ENCODE data around the gene JPT1. TPM values are rescaled to one million over a fixed set of nuclear protein-coding genes. Genes with fewer than 3 reads are reported as not detected.

The JPT1 gene
- total RNA-seq, 4 donors from 2014 or later = 13.5 to 53.4 (median 32.4) TPM

- peak overlapping the region in 1 of 4 donors; percentile 25 for H3K27ac ChIP-seq
- H3K4me1 ChIP-seq = peaks cover 0 to 52% (median 34%) of the 10 kb centered on the region in 4 donors
- 66 to 82% methylated on average over 13 to 16 of the region's 16 CpGs for WGBS, 2 donors
- H3K36me3 ChIP-seq = peaks cover 0 to 18% (median 0%) of the 10 kb centered on the region in 3 donors
- no peak for DNase-seq (ENCODE audit: low spot score in 2 of 2)
- no peak overlapping the region for H3K4me3 ChIP-seq
- H3K27me3 ChIP-seq = no peaks in the 10 kb centered on the region
- H3K9me3 ChIP-seq = no peaks in the 10 kb centered on the region
- TF ChIP-seq POLR2A (IDR thresholded peaks at IDR 0.05) = no peak
- TF ChIP-seq CTCF (IDR thresholded peaks at IDR 0.05) = no peak
- TF ChIP-seq EP300 (IDR thresholded peaks at IDR 0.05) = no peak
Measured at GRCh38 chr17:75094871-75095399, 59.4 kb downstream of the JPT1 start.

- peaks cover 0 to 60% (median 43%) of the 10 kb centered on the region in 4 donors for H3K4me1 ChIP-seq
- 82% methylated on average over 10 to 15 of the region's 18 CpGs for WGBS, 2 donors
- TF ChIP-seq POLR2A (IDR thresholded peaks at IDR 0.05) = no peak
- TF ChIP-seq EP300 (IDR thresholded peaks at IDR 0.05) = no peak
- no peak for TF ChIP-seq CTCF (IDR thresholded peaks at IDR 0.05)
- no peak overlapping the region for H3K4me3 ChIP-seq
- DNase-seq (ENCODE audit: low spot score in 2 of 2) = no peak
- H3K9me3 ChIP-seq = no peaks in the 10 kb centered on the region
- H3K36me3 ChIP-seq = peaks cover 0 to 7% (median 0%) of the 10 kb centered on the region in 3 donors
- H3K27ac ChIP-seq = peak overlapping the region in 3 of 4 donors; percentile 68 to 81 (median 76)
- H3K27me3 ChIP-seq = no peaks in the 10 kb centered on the region
Measured at GRCh38 chr17:75093548-75094158, 60.7 kb downstream of the JPT1 start.

- 79 to 84% methylated on average over 10 of the region's 10 CpGs for whole genome bisulfite sequencing, 2 donors
- Histone ChIP-seq H3K4me3 (no peak overlapping the region), H3K9me3 (no peaks in the 10 kb centered on the region), H3K4me1 (peaks cover 0 to 78% (median 50%) of the 10 kb centered on the region in 4 donors), H3K27me3 (no peaks in the 10 kb centered on the region), H3K36me3 (no peaks in the 10 kb centered on the region), H3K27ac (peak overlapping the region in 3 of 4 donors; percentile 70 to 76 (median 73))
- no peak for TF ChIP-seq EP300 (IDR thresholded peaks at IDR 0.05)
- no peak for TF ChIP-seq CTCF (IDR thresholded peaks at IDR 0.05)
- TF ChIP-seq POLR2A (IDR thresholded peaks at IDR 0.05) = no peak
- no peak for DNase-seq (ENCODE audit: low spot score in 2 of 2)
Measured at GRCh38 chr17:75091855-75092327, 62.4 kb downstream of the JPT1 start.

- TF ChIP-seq EP300 (IDR thresholded peaks at IDR 0.05) = peak in 1 of 2 donors; percentile 4
- no peak for TF ChIP-seq CTCF (IDR thresholded peaks at IDR 0.05)
- TF ChIP-seq POLR2A (IDR thresholded peaks at IDR 0.05) = no peak
- Histone ChIP-seq H3K27me3 (no peaks in the 10 kb centered on the region), H3K36me3 (no peaks in the 10 kb centered on the region), H3K4me1 (peaks cover 0 to 77% (median 47%) of the 10 kb centered on the region in 4 donors), H3K27ac (peak overlapping the region in 3 of 4 donors; percentile 73 to 80 (median 76)), H3K9me3 (no peaks in the 10 kb centered on the region), H3K4me3 (no peak overlapping the region)
- DNase-seq (ENCODE audit: low spot score in 2 of 2) = no peak
- WGBS, 2 donors = 41 to 48% methylated on average over 18 to 19 of the region's 19 CpGs
Measured at GRCh38 chr17:75090871-75091854, 63.1 kb downstream of the JPT1 start.
